Activated effector memory CD4-positive, alpha-beta T cell treated with anti-CD3 and anti-CD28 coated beads, Interleukin-2, amount 50 U/mL, for 16 hours (primary cell): Measurements from ENCODE around the gene ASB3.
"Not testable (repeated sequence)": the region's sequence is repeated elsewhere in the genome, so short reads cannot be mapped to it uniquely, and the experiment has no call there.

ENCODE experiments used
- DNase-seq: peaks from one replicate; pipeline ENCODE4 v3.0.0-alpha.2; 2020

ASB3 gene

GRCh38 chr2:53785366-53785765 is 1.4 kb downstream of the ASB3 start:
- DNase-seq = no peak

- DNase-seq = no peak
Observed at GRCh38 chr2:53784436-53784835, 2.3 kb downstream of the ASB3 start.

- DNase-seq = no peak
Observed at GRCh38 chr2:53782676-53783075, 4.1 kb downstream of the ASB3 start.

GRCh38 chr2:53780056-53780455 is 6.7 kb downstream of the ASB3 start:
- DNase-seq = no peak

- no peak for DNase-seq
Observed at GRCh38 chr2:53778536-53779162, 8.1 kb downstream of the ASB3 start.

GRCh38 chr2:53777134-53777533 is 9.6 kb downstream of the ASB3 start:
- DNase-seq = no peak

GRCh38 chr2:53770264-53770663 is 16.5 kb downstream of the ASB3 start:
- no peak for DNase-seq

- DNase-seq = no peak
Observed at GRCh38 chr2:53769318-53769945, 17.3 kb downstream of the ASB3 start.

- DNase-seq = no peak
Observed at GRCh38 chr2:53768242-53768542, 18.6 kb downstream of the ASB3 start.

GRCh38 chr2:53767405-53768241 is 19.1 kb downstream of the ASB3 start, which contains the start of gene CHAC2:
TSS of gene CHAC2 (plus strand) at chr2:53767804. CDS start at chr2:53767887, 83 bp downstream.
- peak; percentile 94 for DNase-seq

GRCh38 chr2:53765767-53766166 is 21.0 kb downstream of the ASB3 start:
- DNase-seq = no peak

GRCh38 chr2:53757206-53757605 is 29.5 kb downstream of the ASB3 start:
- not testable (repeated sequence) for DNase-seq

- no peak for DNase-seq
Observed at GRCh38 chr2:53756644-53757043, 30.1 kb downstream of the ASB3 start.

- DNase-seq = no peak
Observed at GRCh38 chr2:53755121-53755520, 31.6 kb downstream of the ASB3 start.

GRCh38 chr2:53753041-53753440 is 33.7 kb downstream of the ASB3 start:
- no peak for DNase-seq

- no peak for DNase-seq
Observed at GRCh38 chr2:53752385-53752784, 34.4 kb downstream of the ASB3 start.

GRCh38 chr2:53751728-53752127 is 35.0 kb downstream of the ASB3 start:
- no peak for DNase-seq

GRCh38 chr2:53750041-53750768 is 36.5 kb downstream of the ASB3 start:
- no peak for DNase-seq

- no peak for DNase-seq
Observed at GRCh38 chr2:53744395-53745065, 42.2 kb downstream of the ASB3 start.

- DNase-seq = no peak
Observed at GRCh38 chr2:53740170-53740569, 46.6 kb downstream of the ASB3 start.

- DNase-seq = no peak
Observed at GRCh38 chr2:53739032-53739431, 47.7 kb downstream of the ASB3 start.

GRCh38 chr2:53737091-53737490 is 49.7 kb downstream of the ASB3 start:
- no peak for DNase-seq
